NCI-H748 (cell line): ENCODE results near the gene OR14C36.
"Not testable (repeated sequence)": the region's sequence is repeated elsewhere in the genome, so short reads cannot be mapped to it uniquely, and the experiment has no call there.

Experiments used
- DNase-seq: peaks from one replicate; lab custom pipeline; 2025; ENCODE audit not compliant: unreplicated experiment; lab: John Stamatoyannopoulos, UW

OR14C36 gene

GRCh38 chr1:248348475-248348874, at the start of gene OR14C36:
Gene OR14C36 (plus strand): TSS chr1:248348775. CDS start chr1:248348775, 0 bp downstream.
- no peak for DNase-seq

- DNase-seq = no peak
These were observed 45.3 kb upstream of the OR14C36 start, which contains the start of gene OR2T12 for GRCh38 chr1:248303324-248303723. Gene OR2T12 (minus strand): TSS chr1:248303424. CDS start chr1:248295578, 7,846 bp downstream.

GRCh38 chr1:248305672-248306071, 42.9 kb upstream of the OR14C36 start:
- DNase-seq = not testable (repeated sequence)

- no peak for DNase-seq
These were observed 42.5 kb upstream of the OR14C36 start for GRCh38 chr1:248306103-248306502.

- DNase-seq = not testable (repeated sequence)
These were observed 41.8 kb upstream of the OR14C36 start for GRCh38 chr1:248306740-248307139.

GRCh38 chr1:248316796-248317195, 31.8 kb upstream of the OR14C36 start:
- DNase-seq = no peak

- DNase-seq = no peak
These were observed 24.1 kb upstream of the OR14C36 start, which contains the start of gene OR2M7 for GRCh38 chr1:248324468-248324867. Gene OR2M7 (minus strand): TSS chr1:248324568. CDS start chr1:248324568, 0 bp downstream.

GRCh38 chr1:248343451-248343850, 5.1 kb upstream of the OR14C36 start:
- no peak for DNase-seq

GRCh38 chr1:248359415-248359814, 10.8 kb downstream of the OR14C36 start:
- no peak for DNase-seq

- DNase-seq = no peak
These were observed 12.6 kb downstream of the OR14C36 start, which contains the start of gene OR2T4 for GRCh38 chr1:248361121-248361715. Gene OR2T4 (plus strand): TSS chr1:248361665. CDS start chr1:248361665, 0 bp downstream.

- DNase-seq = no peak
These were observed 18.0 kb downstream of the OR14C36 start for GRCh38 chr1:248366609-248367008.

GRCh38 chr1:248372394-248372793, 23.8 kb downstream of the OR14C36 start:
- no peak for DNase-seq

- DNase-seq = no peak
These were observed 25.2 kb downstream of the OR14C36 start for GRCh38 chr1:248373761-248374160.

GRCh38 chr1:248375446-248375845, 26.9 kb downstream of the OR14C36 start, which contains the start of gene OR2T6:
Gene OR2T6 (plus strand): TSS chr1:248375746. CDS start chr1:248387609, 11,863 bp downstream.
- DNase-seq = no peak

- DNase-seq = no peak
These were observed 28.3 kb downstream of the OR14C36 start for GRCh38 chr1:248376916-248377315.

- DNase-seq = no peak
These were observed 32.3 kb downstream of the OR14C36 start for GRCh38 chr1:248380854-248381253.

- no peak for DNase-seq
These were observed 39.9 kb downstream of the OR14C36 start for GRCh38 chr1:248388426-248388825.

GRCh38 chr1:248393050-248393449, 44.5 kb downstream of the OR14C36 start:
- peak; percentile 29 for DNase-seq
